AML-193 (cell line): Measurements from ENCODE around the gene ACO2.

Experiments
- DNase-seq, 2 experiments: peaks; one replicate each; lab custom pipeline; 2025; lab: John Stamatoyannopoulos, UW

ACO2 gene

GRCh38 chr22:41491374-41492100 is 22.6 kb downstream of the ACO2 start:
- no peak for DNase-seq

- DNase-seq: no peak
Observed at GRCh38 chr22:41498303-41498835, 29.5 kb downstream of the ACO2 start.

DNA sequence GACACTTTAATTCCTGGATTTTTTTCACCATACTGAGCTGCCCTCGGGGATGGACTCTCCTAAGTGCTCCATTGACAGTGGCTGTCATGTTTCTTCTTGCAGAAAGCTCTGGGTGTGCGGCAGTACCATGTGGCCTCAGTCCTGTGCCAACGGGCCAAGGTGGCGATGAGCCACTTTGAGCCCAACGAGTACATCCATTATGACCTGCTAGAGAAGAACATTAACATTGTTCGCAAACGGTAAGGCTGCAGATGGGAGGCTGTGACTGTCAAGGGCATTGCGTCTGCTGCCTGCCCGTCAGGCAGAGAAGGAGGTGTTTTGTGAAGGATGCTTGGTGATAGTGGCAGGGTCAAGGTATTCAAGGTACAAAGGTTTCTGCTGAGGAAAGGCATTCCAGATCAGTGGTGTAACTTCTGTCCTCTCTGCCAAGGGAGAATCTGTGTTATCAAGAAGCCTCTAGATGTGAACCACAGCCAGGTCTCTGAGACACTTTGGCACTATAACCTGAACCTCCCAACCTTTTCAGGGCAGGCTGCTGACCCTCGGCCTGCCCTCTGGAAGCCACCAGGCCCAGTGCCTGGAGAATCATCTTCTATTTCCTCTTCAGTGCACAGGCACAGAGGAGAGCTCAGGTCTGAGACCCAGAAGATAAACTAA is 30.8 kb downstream of the ACO2 start:
- DNase-seq: no peak

DNA sequence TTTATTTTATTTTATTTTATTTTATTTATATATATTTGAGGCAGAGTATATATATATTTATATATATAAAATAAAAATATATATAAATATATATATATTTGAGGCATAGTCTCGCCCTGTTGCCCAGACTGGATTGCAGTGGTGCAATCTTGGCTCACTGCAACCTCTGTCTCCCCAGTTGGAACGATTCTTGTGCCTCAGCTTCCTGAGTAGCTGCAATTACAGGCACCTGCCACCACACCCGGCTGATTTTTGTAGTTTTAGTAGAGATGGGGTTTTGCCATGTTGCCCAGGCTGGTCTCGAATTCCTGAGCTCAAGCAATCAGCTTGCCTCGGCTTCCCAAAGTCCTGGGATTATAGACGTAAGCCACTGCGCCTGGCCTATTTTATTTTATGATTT is 31.4 kb downstream of the ACO2 start:
- no peak for DNase-seq

- peak; percentile 23 to 36 for DNase-seq
Observed at GRCh38 chr22:41501209-41501608, 32.3 kb downstream of the ACO2 start.

DNA sequence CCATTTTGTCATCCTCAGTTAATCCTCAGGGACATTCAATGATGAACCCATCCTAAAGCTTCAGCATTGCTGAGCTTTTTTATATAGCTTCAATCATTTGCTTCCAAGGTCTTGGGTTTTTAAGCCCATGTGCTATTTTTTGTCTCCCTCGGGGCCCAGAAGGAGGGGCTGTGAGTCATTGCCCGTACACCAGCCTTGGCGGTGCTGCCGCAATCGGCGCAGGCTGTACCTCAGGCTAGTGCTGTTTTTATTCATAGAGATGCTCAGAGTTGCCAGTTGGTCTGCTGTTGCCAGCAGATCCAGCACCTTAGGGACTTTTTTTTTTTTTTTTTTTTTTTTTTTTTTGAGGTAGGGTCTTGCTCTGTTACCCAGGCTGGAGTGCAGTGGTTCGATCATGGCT is 35.5 kb downstream of the ACO2 start:
- no peak for DNase-seq

DNA sequence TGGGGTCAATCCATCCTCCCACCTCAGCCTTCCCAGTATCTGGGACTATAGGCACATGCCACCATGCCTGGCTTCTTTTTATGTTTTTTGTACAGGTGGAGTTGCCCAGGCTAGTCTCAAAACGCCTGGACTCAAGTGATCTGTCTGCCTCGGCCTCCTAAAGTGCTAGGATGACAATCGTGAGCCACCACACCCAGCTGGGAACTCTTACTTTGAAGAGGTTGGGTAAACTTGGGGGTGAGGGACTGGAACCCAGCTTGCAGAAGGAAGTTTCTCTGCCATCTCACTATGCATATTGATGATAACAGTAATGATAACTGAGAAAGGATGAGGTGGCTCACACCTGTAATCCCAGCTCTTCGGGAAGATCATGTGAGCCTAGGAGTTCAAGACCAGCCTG is 35.9 kb downstream of the ACO2 start:
- DNase-seq: no peak

DNA sequence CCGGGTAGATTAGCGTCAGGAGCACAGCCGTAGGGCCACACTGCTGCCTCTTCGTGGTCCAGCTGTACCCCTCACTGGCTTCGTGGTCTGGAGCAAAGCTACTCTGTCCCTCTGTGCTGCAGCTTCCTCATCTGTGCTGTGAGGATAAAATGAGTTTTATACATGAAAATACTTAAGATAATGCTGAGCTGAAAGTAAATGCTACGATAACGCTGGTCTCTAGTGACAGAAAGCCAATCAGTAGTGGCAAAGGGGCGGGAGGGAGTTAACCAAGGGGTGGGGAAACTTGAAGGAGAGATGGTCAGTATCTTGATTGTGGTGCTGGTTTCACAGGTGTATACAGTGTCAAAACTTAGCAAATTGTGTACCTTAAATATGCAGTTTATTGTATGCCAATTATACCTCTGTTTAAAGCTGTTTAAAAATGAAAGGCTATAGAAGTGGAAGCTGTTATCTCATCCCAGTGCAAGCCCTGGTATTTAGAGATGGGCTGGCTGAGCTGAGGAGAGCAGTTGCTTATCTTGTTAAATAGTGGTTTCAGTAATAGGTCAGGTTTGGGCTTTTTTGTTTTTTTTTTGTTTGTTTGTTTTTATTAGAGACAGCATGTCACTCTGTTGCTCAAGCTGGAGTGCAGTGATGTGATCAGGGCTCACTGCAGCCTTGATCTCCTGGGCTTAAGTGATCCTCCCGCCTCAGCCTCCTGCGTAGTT is 36.7 kb downstream of the ACO2 start:
- no peak for DNase-seq

- DNase-seq: no peak
Observed at GRCh38 chr22:41507330-41508063, 38.6 kb downstream of the ACO2 start.

- no peak for DNase-seq
Observed at GRCh38 chr22:41508770-41509170, 39.9 kb downstream of the ACO2 start.

GRCh38 chr22:41511521-41511968 is 42.6 kb downstream of the ACO2 start:
- no peak for DNase-seq

DNA sequence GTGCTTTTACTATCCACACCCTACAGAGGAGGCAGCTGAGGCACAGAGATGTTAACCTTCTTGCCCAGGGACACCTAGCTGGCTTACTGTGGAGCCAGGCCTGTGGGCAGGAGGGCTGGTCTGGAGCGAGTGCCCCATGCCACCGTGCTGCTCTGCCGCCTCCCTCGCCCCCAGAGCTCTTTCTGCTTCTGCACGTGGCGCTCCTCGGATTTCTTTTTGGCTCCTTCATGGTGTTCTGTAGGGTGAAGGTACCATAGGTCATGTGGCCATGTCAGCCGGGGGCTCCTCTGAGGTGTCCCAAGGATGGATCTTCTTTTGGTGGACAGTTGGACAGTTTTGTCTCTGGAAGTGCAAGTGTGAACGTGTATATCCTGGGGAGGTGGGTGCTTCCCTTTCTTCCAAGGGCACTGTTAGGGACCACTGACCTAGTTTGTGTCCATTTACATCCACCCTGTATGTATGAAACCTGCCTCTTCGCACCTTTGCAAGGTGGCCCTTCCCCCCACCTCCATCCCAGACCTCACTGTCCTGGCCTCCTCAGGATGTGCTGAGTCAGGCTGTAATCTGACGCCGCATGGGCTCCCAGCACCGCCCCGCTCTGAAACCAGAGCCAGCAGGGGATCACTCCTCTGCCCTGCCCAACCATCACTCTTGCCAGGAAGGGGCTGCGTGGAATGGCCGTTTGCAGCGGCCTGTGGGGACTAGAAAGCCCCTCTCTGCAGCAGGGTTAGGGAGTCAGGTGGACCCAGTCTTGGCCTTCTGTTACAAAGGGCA is 43.7 kb downstream of the ACO2 start:
- DNase-seq: no peak

- no peak for DNase-seq
Observed at GRCh38 chr22:41513391-41513790, 44.5 kb downstream of the ACO2 start.

DNA sequence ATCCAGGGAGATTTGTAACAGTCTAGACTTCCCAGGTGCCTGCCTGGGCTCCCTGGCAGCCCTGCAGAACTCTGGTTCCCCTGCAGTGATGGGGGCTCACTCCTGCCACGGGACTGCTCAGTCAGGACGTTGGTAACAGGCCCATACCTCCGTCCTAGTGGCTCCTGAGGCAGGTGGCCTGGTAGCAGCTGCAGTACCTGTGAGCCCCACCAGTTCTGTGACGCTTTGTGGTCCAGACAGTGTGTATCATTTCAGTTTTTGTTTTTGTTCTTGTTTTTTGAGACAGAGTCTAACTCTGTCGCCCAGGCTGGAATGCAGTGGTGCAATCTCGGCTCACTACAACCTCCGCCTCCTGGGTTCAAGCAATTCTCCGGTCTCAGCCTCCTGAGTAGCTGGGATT is 47.5 kb downstream of the ACO2 start:
- no peak for DNase-seq

- peak in 1 of 2 experiments; percentile 7 for DNase-seq
Observed at GRCh38 chr22:41517172-41518047, 48.5 kb downstream of the ACO2 start.

DNA sequence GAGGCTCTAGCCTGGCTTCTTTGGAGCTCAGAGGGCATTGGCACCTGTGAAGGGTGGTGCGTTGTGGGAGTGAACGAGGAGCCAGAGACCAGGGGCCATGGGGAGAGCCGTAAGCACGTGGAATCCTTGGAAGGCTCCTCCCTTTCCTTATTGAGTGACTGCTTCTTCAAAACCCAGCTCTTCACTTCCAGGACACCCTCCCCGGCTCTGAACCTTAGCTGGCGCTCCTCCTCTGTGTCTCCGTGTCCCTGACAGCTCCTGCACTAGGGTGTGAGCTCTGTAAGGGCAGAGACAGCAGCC is 49.1 kb downstream of the ACO2 start:
- no peak for DNase-seq

DNA sequence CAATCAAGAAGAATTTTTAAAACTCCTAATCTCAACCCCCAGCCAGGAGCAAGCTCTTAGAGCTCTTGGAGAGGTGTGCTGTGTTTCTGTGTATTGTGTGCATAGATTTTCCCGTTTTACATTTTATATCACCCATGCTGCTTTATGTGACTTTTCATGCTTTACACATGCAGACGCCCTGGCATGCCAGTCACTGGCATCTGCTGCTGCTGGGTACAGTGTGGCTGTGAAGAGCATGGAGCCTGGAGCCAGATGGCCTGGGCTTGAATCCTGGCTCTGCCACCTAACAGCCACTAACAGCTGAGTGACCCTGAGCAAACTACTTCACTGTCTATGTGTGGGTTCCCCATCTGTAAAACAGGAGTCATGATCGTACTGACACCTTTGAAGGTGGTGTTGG is 52.2 kb downstream of the ACO2 start:
- DNase-seq: no peak

GRCh38 chr22:41522813-41523212 is 53.9 kb downstream of the ACO2 start:
- no peak for DNase-seq

GRCh38 chr22:41523464-41524221 is 54.7 kb downstream of the ACO2 start:
- DNase-seq: no peak

- DNase-seq: no peak
Observed at GRCh38 chr22:41524251-41524661, 55.3 kb downstream of the ACO2 start.
